Measurements from ENCODE around the gene ZGPAT. TPM values are rescaled to one million over a fixed set of nuclear protein-coding genes. Genes with fewer than 3 reads are reported as not detected.
A peak's percentile ranks its signal among the peaks of the same experiment; 100 is the strongest.

The ZGPAT gene
- total and polyA plus RNA-seq, 9 of the 15 experiments (the other 6 are each of a cell fraction or from before 2014, with no cell fraction given), result 0.14 to 26.6 (median 7.4) TPM

DNA sequence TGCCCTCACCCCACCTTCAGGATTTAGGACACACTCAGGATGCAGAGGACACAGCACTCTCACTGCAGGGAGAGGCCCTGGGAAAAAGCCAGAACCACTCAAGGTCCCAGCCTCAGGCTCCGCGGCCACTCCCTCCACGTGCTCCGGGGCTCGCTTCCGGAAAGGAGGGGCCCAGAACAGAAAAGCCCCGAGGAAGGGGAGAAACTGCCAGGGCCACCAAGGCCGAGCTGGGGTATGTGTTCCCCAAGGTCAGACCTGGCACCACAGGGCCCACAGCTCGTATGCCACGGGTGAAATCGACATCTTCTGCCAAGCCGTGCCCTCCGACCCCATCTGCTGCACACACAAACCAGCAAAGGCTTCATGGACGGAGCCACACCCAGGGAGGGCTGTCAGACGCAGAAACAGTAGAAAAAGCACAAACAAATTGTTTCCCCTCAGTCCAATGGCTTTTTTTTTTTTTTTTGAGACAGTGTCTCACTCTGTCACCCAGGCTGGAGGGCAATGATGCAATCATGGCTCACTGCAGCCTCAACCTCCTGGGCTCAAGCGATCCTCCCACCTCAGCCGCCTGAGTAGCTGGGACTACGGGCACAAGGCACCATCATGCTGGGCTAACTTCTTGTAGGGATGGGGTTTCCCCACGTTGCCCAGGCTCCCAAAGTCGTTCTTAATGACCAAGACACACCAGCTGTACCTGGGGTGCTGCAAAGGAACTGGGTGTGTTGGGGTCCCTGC lies 65.1 kb downstream of the ZGPAT start (continued):
- TF ChIP-seq MGA (IDR thresholded peaks at IDR 0.05), result peak; percentile 88
- no peak for TF ChIP-seq MTA1 (IDR thresholded peaks at IDR 0.05; ENCODE audit: borderline replicate concordance)
- no peak for TF ChIP-seq E2F3 (CRISPR knock-in tag; IDR thresholded peaks at IDR 0.05)
- no peak for TF ChIP-seq NR4A1 (CRISPR knock-in tag; IDR thresholded peaks at IDR 0.05)
- TF ChIP-seq NR4A1 (tag; IDR thresholded peaks at IDR 0.05), result 0 out of 2 replicates have a peak, but pooled peaks have one; percentile 43
- TF ChIP-seq CREB3 (tag; conservative IDR thresholded peaks at IDR 0.05; ENCODE audit: low read depth), result no peak
- TF ChIP-seq SPI1 (IDR thresholded peaks at IDR 0.05; ENCODE audit: borderline replicate concordance, low read depth, low read length), result no peak
- TF ChIP-seq L3MBTL2 (IDR thresholded peaks at IDR 0.05), result peak; percentile 89
- TF ChIP-seq EZH2 (IDR thresholded peaks at IDR 0.05; ENCODE audit: borderline replicate concordance, low read depth, low read length), result no peak
- TF ChIP-seq FIP1L1 (IDR thresholded peaks at IDR 0.05; ENCODE audit: low read depth, low read length, poor library complexity, severe bottlenecking), result no peak
- TF ChIP-seq ZNF174 (CRISPR knock-in tag; IDR thresholded peaks at IDR 0.05), result no peak
- TF ChIP-seq SMAD4 (CRISPR knock-in tag; conservative IDR thresholded peaks at IDR 0.05), result peak; percentile 64
- TF ChIP-seq XRCC5 (IDR thresholded peaks at IDR 0.05; ENCODE audit: low read depth, low read length), result no peak
- no peak for TF ChIP-seq SNRNP70 (optimal IDR thresholded peaks at IDR 0.05; ENCODE audit: low read depth, low read length)
- TF ChIP-seq MED1 (CRISPR knock-in tag; IDR thresholded peaks at IDR 0.05; ENCODE audit: borderline replicate concordance), result no peak
- TF ChIP-seq NR2C1 (IDR thresholded peaks at IDR 0.05), result peak; percentile 69; the same call in 1 of the 2 replicates
- peak; percentile 53; the same call in 1 of the 2 replicates for TF ChIP-seq NR2C1 (tag; IDR thresholded peaks at IDR 0.05)
